22Rv1 (cell line): ENCODE results near the gene CEP128.

Source experiments
- CTCF ChIP-seq: fragments of 450-650 bp; IDR thresholded peaks from 2 replicates; pipeline ENCODE4 v1.5.1; 2017; ENCODE audit warnings: mild to moderate bottlenecking
- ZFX ChIP-seq: fragments of 450-650 bp; IDR thresholded peaks from 2 replicates; pipeline ENCODE4 v1.6.1; 2017; ENCODE audit warnings: antibody characterized with exemption, borderline replicate concordance

- TF ChIP-seq CTCF (no peak), ZFX (no peak)
Measured at GRCh38 chr14:80628547-80628946, 313.0 kb downstream of the CEP128 start.
